ENCODE data around the gene PPP1R9A.

The PPP1R9A gene

GRCh38 chr7:94901981-94902380 is 5.4 kb upstream of the PPP1R9A start:
- no peaks in the 10 kb centered on the region for H3K36me3 ChIP-seq (ENCODE audit: insufficient read depth, low read length)
- no peaks in the 10 kb centered on the region for H3K9me3 ChIP-seq (ENCODE audit: control insufficient read depth, insufficient read depth, low read length)
- 0 out of 2 replicates have a peak, but pooled peaks cover 3% of the 10 kb centered on the region for H3K4me1 ChIP-seq (ENCODE audit: insufficient read depth, low read length)
- H3K9ac ChIP-seq (ENCODE audit: low read depth, low read length), result no peak overlapping the region

GRCh38 chr7:94903971-94904370 is 3.4 kb upstream of the PPP1R9A start:
- Histone ChIP-seq H3K9me3 (ENCODE audit: control insufficient read depth, insufficient read depth, low read length) (no peaks in the 10 kb centered on the region), H3K9ac (ENCODE audit: low read depth, low read length) (no peak overlapping the region), H3K36me3 (ENCODE audit: insufficient read depth, low read length) (no peaks in the 10 kb centered on the region), H3K4me1 (ENCODE audit: insufficient read depth, low read length) (0 out of 2 replicates have a peak, but pooled peaks cover 5% of the 10 kb centered on the region)

- Histone ChIP-seq H3K9me3 (ENCODE audit: control insufficient read depth, insufficient read depth, low read length) (no peaks in the 10 kb centered on the region), H3K9ac (ENCODE audit: low read depth, low read length) (no peak overlapping the region), H3K4me1 (ENCODE audit: insufficient read depth, low read length) (peaks cover 5% of the 10 kb centered on the region; the same call in 1 of the 2 replicates)
Measured at GRCh38 chr7:94904982-94905381, 2.4 kb upstream of the PPP1R9A start.

GRCh38 chr7:94906065-94906851 is 1.1 kb upstream of the PPP1R9A start:
- Histone ChIP-seq H3K9ac (ENCODE audit: low read depth, low read length) (no peak overlapping the region), H3K36me3 (ENCODE audit: insufficient read depth, low read length) (no peaks in the 10 kb centered on the region), H3K4me1 (ENCODE audit: insufficient read depth, low read length) (peaks cover 5% of the 10 kb centered on the region; the same call in 1 of the 2 replicates), H3K9me3 (ENCODE audit: control insufficient read depth, insufficient read depth, low read length) (no peaks in the 10 kb centered on the region)

More at GRCh38 chr7:94904982-94905381, 2.4 kb upstream of the PPP1R9A start:
- no peaks in the 10 kb centered on the region for H3K36me3 ChIP-seq (ENCODE audit: insufficient read depth, low read length)

- Histone ChIP-seq H3K36me3 (ENCODE audit: insufficient read depth, low read length) (no peaks in the 10 kb centered on the region), H3K9ac (ENCODE audit: low read depth, low read length) (peak overlapping the region; percentile 85), H3K9me3 (ENCODE audit: control insufficient read depth, insufficient read depth, low read length) (no peaks in the 10 kb centered on the region), H3K4me1 (ENCODE audit: insufficient read depth, low read length) (peaks cover 8% of the 10 kb centered on the region; the same call in 1 of the 2 replicates)
Measured at GRCh38 chr7:94907811-94908322, 473 bp downstream of the PPP1R9A start.

- H3K36me3 ChIP-seq (ENCODE audit: insufficient read depth, low read length), result no peaks in the 10 kb centered on the region
- no peaks in the 10 kb centered on the region for H3K9me3 ChIP-seq (ENCODE audit: control insufficient read depth, insufficient read depth, low read length)
- H3K9ac ChIP-seq (ENCODE audit: low read depth, low read length), result peak overlapping the region; percentile 85
- peaks cover 15% of the 10 kb centered on the region; the same call in 1 of the 2 replicates for H3K4me1 ChIP-seq (ENCODE audit: insufficient read depth, low read length)
Measured at GRCh38 chr7:94908323-94909178, 1.2 kb downstream of the PPP1R9A start.

- peaks cover 15% of the 10 kb centered on the region; the same call in 1 of the 2 replicates for H3K4me1 ChIP-seq (ENCODE audit: insufficient read depth, low read length)
- no peaks in the 10 kb centered on the region for H3K9me3 ChIP-seq (ENCODE audit: control insufficient read depth, insufficient read depth, low read length)
- H3K9ac ChIP-seq (ENCODE audit: low read depth, low read length), result peak overlapping the region; percentile 85
- no peaks in the 10 kb centered on the region for H3K36me3 ChIP-seq (ENCODE audit: insufficient read depth, low read length)
Measured at GRCh38 chr7:94909179-94909466, 1.7 kb downstream of the PPP1R9A start.

- Histone ChIP-seq H3K9me3 (ENCODE audit: control insufficient read depth, insufficient read depth, low read length) (no peaks in the 10 kb centered on the region), H3K36me3 (ENCODE audit: insufficient read depth, low read length) (no peaks in the 10 kb centered on the region), H3K9ac (ENCODE audit: low read depth, low read length) (no peak overlapping the region), H3K4me1 (ENCODE audit: insufficient read depth, low read length) (peaks cover 21% of the 10 kb centered on the region; the same call in 1 of the 2 replicates)
Measured at GRCh38 chr7:94912085-94912484, 4.7 kb downstream of the PPP1R9A start.

GRCh38 chr7:94913391-94913790 is 6.0 kb downstream of the PPP1R9A start:
- no peaks in the 10 kb centered on the region for H3K9me3 ChIP-seq (ENCODE audit: control insufficient read depth, insufficient read depth, low read length)
- no peak overlapping the region for H3K9ac ChIP-seq (ENCODE audit: low read depth, low read length)
- no peaks in the 10 kb centered on the region for H3K36me3 ChIP-seq (ENCODE audit: insufficient read depth, low read length)
- peaks cover 20% of the 10 kb centered on the region; the same call in 1 of the 2 replicates for H3K4me1 ChIP-seq (ENCODE audit: insufficient read depth, low read length)

GRCh38 chr7:94921911-94922310 is 14.5 kb downstream of the PPP1R9A start:
- no peaks in the 10 kb centered on the region for H3K9me3 ChIP-seq (ENCODE audit: control insufficient read depth, insufficient read depth, low read length)
- no peaks in the 10 kb centered on the region for H3K36me3 ChIP-seq (ENCODE audit: insufficient read depth, low read length)
- no peak overlapping the region for H3K9ac ChIP-seq (ENCODE audit: low read depth, low read length)
- H3K4me1 ChIP-seq (ENCODE audit: insufficient read depth, low read length), result no peaks in the 10 kb centered on the region

GRCh38 chr7:94922457-94922856 is 15.1 kb downstream of the PPP1R9A start:
- H3K9me3 ChIP-seq (ENCODE audit: control insufficient read depth, insufficient read depth, low read length), result no peaks in the 10 kb centered on the region
- no peaks in the 10 kb centered on the region for H3K4me1 ChIP-seq (ENCODE audit: insufficient read depth, low read length)
- no peak overlapping the region for H3K9ac ChIP-seq (ENCODE audit: low read depth, low read length)
- H3K36me3 ChIP-seq (ENCODE audit: insufficient read depth, low read length), result no peaks in the 10 kb centered on the region

- H3K4me1 ChIP-seq (ENCODE audit: insufficient read depth, low read length), result no peaks in the 10 kb centered on the region
- H3K9ac ChIP-seq (ENCODE audit: low read depth, low read length), result no peak overlapping the region
- H3K9me3 ChIP-seq (ENCODE audit: control insufficient read depth, insufficient read depth, low read length), result no peaks in the 10 kb centered on the region
- H3K36me3 ChIP-seq (ENCODE audit: insufficient read depth, low read length), result no peaks in the 10 kb centered on the region
Measured at GRCh38 chr7:94923412-94923811, 16.0 kb downstream of the PPP1R9A start.

GRCh38 chr7:94928168-94928707 is 20.8 kb downstream of the PPP1R9A start:
- Histone ChIP-seq H3K36me3 (ENCODE audit: insufficient read depth, low read length) (no peaks in the 10 kb centered on the region), H3K9ac (ENCODE audit: low read depth, low read length) (no peak overlapping the region), H3K4me1 (ENCODE audit: insufficient read depth, low read length) (0 out of 2 replicates have a peak, but pooled peaks cover 1% of the 10 kb centered on the region), H3K9me3 (ENCODE audit: control insufficient read depth, insufficient read depth, low read length) (no peaks in the 10 kb centered on the region)

GRCh38 chr7:94933256-94933990 is 26.0 kb downstream of the PPP1R9A start:
- H3K4me1 ChIP-seq (ENCODE audit: insufficient read depth, low read length), result 0 out of 2 replicates have a peak, but pooled peaks cover 4% of the 10 kb centered on the region
- H3K9ac ChIP-seq (ENCODE audit: low read depth, low read length), result no peak overlapping the region
- no peaks in the 10 kb centered on the region for H3K36me3 ChIP-seq (ENCODE audit: insufficient read depth, low read length)
- no peaks in the 10 kb centered on the region for H3K9me3 ChIP-seq (ENCODE audit: control insufficient read depth, insufficient read depth, low read length)
